Measurements from ENCODE around the gene CCDC18.
"Not testable (repeated sequence)": the region's sequence is repeated elsewhere in the genome, so short reads cannot be mapped to it uniquely, and the experiment has no call there.

CCDC18 gene

DNA sequence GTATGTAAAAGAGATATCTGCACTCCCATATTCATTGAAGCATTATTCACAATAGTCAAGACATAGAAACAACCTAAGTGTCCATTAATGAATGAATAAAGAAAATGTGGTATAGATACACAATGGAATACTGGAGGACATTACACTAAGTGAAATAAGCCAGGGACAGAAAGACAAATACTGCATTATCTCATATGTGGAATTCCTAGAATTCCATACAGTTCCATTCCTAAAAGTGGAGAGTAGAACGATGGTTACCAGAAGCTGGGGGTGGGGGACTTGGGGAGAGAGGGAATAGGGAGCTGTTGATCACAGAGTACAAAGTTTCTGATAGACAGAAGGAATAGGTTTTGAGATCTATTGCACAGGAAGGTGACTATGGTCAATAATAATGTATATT lies 7.7 kb upstream of the CCDC18 start:
- no peak for FAIRE-seq

DNA sequence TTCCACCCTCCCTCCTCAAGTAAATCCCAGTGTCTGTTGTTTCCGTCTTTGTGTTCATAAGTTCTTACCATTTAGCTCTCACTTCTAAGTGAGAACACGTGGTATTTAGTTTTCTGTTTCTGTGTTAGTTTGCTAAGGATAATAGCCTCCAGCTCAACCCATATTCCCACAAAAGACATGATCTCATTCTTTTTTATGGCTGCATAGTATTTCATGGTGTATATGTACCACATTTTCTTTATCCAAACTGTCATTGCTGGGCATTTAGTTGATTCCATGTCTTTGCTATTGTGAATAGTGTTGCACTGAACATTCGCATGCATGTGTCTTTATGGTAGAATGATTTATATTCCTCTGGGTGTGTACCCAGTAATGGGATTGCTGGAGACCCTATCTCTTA lies 5.9 kb upstream of the CCDC18 start:
- FAIRE-seq, result not testable (repeated sequence)

DNA sequence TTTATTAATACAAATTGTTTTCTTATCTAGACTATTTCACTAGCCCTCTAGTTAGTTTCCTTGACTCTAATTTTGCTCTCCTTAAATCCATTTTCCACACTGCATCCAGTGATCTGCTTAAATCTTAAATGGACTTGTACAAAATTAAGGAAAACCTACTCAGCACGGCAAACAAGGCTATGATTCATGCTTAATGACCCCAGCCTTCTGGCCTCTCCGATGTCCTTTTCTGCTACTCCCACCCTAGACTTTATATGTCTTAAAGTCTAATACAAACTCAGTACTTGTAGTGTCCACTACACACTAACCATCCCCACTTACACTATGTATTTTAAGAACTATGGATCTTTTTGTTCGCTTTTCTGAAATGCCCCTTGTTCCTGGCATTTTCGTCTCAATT lies 2.5 kb upstream of the CCDC18 start:
- no peak for FAIRE-seq

DNA sequence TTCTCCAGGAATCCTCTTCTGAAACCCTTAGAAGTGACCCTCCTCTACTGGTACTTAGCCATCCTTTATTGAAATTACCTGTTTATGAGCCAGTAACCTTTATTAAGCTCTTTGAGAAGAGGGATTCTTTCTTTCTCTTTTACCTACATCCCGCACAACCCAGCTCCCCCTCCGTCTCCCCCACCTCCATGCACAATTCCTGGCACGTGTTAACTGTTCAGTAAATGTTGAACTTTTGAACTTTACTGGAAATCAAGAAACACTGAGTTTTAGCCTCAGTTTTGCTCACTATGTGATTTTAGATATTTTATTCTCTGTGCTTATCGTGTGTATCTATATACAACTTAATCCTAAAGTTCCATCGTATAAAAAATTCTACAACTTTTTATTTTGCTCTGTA lies 2.1 kb upstream of the CCDC18 start:
- FAIRE-seq, result no peak

DNA sequence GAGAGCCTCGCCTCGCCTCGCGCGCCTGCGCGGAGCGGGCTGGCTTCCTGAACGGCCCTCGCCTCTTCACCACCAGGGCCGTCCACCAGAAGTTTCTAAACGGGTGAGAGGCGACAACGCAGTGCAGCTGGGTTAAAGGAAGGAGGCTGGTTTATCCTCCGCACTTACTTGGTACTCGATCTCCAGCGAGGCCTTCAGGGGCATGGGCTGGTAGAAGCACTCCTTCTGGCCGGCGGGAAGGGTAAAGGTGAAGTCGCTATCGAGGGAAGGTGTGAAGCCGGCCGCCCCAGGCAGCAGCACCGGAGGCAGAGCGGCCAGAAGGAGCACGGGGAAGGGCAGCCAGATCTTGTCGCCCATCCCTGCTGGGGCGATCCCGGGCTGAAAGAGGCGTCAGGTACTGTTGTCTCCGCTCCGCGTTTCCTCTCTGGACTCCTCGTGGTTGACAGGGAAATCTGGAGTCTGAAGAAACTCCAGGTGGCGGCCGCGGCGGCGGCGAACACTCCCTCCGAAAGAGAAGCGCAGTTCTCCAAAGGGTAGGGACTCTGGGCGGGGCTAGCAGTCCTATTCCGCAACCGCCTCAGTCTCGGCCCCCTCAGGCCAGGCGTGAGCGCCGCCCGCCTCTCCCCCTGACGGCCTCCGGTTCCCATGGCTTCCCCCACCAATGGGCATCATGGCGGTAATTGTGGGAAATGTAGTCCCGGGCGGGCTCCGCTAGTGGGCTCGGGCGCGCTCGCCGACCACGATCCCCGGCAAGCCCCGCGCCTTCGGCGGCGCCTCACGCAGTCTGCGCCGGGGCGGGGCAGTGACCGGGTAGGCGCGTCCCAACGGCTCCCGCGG lies 420 bp upstream of the CCDC18 start, which contains the start of gene TMED5:
TSS of gene TMED5 (minus strand) at position 528 of the 837 bp plus-strand sequence. CDS start at position 357, 171 bp downstream.
- peak; percentile 71 for FAIRE-seq

DNA sequence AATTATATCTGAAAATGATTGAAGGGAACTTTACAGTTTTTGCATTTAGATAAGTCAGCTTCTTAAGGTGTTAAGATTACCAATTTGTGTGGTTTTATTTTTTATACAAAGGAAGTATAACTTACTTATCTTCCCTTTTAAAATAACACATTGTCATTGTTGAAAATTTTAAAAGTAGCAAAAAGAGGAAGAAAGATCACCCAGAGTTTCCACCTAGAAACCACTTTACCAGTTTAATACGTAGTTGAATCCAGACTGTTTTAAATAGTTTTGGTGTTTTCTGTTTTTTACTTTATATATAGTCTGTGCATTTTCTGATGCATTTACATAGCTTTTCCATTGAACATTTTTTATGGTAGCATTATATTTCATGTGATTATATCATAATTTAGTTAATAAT lies 6.1 kb downstream of the CCDC18 start:
- no peak for FAIRE-seq

DNA sequence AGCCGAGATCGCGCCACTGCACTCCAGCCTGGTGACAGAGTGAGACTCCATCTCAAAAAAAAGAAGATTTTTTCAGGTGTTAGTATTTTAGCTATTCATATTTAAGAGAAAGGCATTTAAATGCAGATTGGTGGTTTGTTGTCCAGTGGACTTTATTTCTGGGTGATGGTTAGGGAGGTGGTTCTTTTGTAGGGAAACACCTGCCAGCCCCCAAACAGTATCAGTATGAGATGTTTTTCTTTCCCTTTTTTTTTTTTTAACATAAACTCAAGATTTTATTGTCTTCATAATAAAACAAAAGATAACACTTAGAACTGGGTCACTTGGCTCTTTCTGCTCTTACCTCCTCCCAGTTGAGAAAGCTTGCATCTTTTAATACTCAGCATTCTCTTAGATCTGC lies 9.9 kb downstream of the CCDC18 start:
- FAIRE-seq, result no peak

DNA sequence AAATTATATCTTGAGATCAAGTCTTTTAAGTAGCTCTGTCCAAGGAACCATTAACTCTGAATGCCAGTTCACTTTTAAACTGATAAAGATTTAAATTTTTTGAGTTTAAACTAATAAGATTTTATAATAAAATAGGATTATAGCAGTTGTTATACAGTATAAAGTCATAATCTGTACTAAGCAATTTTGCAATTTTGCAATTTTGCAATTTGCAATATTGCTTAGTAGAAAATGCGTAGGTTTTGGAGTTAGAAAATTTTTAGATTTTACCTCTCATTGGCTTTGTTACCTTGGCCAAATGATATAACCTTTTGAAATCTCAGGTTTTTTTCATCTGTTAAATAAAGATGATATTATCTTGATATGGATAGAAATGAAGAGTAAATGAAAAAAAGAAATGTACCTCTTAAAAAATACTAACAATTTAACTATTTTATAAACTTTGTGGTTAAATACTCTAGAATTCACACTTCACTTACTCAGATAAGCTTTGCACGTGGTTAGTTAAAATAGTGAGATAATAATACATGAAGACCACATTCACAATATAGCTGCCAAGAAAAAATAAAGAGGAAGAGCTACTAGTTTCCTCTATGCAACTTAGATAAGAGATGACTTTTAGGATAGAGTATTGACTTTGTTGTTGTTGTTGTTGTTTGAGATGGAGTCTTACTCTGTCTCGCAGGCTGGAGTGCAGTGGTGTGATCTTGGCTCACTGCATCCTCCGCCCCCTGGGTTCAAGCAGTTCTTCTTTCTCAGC lies 13.9 kb downstream of the CCDC18 start:
- FAIRE-seq, result no peak

DNA sequence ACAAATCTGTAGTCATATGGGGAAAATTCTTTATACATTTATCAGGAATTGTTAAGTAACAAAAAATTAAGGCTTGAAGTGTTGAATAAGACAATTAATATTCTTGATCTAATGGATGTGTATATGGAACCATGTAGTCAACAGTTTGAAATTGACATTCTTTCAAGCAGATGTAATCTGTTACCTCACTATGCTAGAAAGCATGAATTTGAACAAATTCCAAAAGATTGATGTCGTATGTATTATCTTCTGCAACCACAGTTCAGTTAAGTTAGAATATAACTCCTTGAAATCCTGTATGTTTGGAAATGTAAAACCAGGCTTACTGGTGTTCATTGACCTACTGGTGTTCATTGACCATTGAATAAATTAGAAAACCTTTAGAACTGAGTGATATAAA lies 16.1 kb downstream of the CCDC18 start:
- no peak for FAIRE-seq

DNA sequence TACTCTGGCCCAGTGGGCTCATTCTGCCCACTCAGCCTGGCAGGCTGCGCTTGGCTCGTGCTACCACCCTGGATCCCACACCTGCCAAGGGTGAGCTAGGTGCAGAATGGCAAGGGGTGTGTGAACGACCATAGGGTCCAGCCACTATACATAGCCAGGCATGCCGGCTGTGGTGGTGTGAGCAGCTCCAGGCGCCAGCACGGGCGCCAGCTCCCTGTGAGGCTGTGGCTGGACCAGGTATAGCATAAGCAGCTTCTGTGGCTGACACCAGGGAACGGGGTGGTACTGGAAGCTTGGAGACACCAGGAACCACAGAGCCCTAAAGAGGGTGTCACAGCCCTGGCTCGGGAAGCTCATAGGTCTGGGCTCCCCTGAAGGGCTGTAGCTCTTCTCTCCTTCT lies 18.6 kb downstream of the CCDC18 start:
- FAIRE-seq, result no peak

DNA sequence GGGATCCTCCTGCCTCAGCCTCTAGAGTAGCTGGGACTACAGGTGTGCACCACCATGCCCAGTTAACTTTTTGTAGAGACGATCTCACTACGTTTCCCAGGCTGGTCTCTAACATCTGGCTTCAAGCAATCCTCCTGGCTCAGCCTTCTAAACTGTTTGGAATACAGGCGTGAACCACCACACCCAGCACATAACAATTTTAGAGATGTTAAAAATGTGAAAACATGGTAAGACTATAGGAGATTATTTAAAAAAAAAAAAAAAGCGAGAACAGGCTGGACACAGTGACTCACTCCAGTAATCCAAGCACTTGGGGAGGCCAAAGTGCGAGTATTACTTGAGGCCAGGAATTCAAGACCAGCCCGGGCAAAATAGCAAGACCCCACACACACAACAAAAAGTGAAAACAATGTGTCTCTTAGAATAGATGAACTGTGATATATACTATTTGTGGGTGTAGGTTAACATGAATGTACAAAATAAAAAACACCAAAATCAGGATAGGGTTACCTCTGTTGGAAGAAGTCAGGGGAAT lies 19.6 kb downstream of the CCDC18 start:
- no peak for FAIRE-seq

DNA sequence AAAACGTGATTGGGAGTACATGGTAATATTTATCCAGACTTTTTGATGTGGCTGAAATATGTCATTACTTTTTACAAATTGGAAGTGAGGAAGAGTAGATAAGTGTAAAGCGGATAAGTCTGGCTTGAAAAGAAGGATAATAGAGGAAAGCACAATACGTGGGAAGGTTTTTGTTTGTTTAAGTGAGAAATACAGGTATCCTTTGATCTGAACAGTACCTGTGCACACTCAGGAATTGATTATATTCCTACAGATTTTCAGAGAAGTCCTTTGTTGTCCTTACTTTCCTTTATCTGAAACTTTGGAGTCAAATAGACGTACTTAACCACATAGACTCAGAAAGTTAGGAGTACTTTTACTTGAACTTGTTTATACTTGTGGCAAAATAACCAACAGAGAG lies 20.2 kb downstream of the CCDC18 start:
- no peak for FAIRE-seq

DNA sequence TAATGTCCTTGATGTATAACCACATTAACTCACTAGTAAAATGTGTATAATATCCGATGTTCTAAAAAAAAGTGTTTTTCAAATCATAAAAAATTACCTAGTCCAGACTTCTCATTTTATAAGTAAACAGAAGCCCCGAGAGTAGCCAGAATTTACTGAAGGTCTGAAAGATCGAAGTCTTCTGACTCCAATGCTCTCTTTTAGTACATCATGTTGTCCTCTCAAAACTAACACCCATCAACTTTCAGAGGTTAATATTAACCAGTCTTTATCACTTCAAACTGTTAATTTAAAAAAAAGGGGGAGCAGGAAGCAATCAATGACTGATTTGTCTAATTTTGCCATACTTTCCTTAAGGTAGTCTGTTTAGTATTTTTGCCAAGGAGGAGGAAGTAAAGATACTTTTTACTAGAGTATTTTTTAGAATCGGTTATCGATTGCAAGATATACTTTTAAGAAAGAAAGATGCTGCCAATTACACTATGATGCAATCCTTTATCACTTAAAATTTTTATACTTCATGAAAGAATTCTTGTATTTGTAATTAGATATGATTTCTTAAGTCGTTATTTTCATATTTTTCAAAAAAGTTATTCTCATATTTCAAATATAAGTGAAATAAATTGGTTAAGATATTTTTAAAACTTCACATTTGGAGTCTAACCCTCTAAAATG lies 25.5 kb downstream of the CCDC18 start:
- no peak for FAIRE-seq

DNA sequence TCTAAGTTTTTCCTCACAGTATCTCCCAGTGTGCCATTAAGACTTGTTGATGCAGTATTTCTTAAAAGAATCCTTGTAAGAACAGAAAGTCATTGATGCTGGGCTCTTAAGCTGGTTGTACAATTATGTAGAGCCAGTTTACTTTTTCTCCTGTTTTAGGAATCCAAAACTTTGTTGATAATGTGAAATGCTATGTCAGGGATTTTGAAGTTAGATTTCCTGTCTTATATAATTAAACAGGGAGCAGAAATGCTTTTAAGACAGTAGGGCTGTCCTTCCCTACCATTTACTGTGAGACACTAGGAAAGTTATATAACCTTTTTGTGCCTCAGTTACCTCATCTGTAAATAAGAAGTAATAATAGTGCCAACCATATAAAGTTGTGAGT lies 26.0 kb downstream of the CCDC18 start:
- no peak for FAIRE-seq

DNA sequence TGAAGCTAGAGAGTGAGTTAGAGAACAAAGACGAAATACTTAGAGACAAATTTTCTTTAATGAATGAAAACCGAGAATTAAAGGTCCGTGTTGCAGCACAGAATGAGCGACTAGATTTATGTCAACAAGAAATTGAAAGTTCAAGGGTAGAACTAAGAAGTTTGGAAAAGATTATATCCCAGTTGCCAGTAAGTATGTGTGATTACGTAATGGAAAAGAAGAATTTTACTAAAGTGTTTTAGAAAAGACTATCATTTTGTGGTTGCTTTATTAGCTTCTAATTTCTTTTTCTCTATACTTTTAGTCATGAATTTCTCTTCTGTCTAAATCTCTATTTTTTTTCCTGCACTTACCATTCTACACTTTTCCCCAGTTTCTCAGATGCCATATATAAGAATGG lies 26.7 kb downstream of the CCDC18 start:
- no peak for FAIRE-seq

DNA sequence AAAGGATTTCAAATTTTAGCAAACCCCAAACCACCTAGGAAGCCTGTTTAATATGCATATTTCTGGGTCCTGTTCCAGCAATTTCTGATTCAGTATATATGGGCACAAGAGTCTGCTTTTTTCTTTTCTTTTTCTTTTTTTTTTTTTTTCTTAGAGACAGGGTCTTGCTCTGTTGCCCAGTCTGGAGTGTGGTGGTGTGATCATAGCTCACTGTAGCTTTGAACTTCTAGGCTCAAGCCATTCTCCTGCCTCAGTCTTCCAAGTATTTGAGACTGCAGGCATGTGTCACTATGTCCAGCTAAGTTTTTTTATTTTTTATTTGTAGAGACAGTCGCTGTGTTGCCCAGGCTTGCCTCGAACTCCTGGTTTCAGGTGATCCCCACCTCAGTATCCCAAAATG lies 34.8 kb downstream of the CCDC18 start:
- no peak for FAIRE-seq

DNA sequence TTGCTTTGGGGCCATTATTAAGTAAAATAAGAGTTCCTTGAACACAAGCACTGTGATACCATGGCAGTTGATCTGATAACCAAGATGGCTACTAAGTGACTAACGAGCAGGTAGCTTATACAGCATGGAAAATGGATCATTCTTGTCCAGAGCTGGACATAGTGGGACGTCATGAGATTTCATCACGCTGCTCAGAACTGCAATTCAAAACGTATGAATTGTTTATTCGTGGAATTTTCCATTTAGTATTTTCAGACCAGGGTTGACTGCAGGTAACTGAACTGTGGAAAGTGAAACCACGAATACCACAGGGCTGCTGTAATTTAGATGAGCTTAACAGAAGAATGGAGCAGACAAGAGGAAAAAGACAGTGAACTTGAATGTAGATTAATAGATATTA lies 38.9 kb downstream of the CCDC18 start:
- no peak for FAIRE-seq

DNA sequence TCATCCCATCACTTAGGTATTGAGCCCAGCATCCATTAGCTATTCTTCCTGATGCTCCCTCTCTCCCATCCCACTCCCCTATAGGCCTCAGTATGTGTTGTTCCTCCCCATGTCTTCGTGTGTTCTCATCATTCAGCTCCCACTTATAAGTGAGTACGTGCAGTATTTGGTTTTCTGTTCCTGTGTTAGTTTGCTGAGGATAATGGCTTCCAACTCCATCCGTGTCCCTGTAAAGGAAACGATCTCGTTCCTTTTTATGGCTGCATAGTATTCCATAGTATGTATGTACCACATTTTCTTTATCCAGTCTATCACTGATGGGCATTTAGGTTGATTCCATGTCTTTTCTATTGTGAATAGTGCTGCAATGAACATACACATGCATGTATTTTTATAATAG lies 40.2 kb downstream of the CCDC18 start:
- FAIRE-seq, result not testable (repeated sequence)

DNA sequence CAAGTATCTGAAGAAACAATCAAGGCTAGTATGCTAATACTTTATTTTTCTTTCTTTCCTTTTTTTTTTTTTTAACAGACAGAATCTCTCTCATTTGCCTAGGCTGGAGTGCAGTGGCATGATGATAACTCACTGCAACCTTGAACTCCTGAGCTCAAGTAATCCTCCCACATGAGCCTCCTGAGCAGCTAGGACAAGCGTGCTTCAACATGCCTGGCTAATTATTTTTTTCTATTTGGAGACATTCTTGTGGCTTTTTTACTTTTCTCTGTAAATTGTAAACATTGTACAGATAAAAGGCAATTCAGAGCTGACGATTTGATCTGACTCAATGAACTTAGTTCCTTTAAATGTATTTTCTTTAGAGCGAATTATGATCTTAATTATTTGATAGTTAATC lies 41.4 kb downstream of the CCDC18 start:
- no peak for FAIRE-seq

DNA sequence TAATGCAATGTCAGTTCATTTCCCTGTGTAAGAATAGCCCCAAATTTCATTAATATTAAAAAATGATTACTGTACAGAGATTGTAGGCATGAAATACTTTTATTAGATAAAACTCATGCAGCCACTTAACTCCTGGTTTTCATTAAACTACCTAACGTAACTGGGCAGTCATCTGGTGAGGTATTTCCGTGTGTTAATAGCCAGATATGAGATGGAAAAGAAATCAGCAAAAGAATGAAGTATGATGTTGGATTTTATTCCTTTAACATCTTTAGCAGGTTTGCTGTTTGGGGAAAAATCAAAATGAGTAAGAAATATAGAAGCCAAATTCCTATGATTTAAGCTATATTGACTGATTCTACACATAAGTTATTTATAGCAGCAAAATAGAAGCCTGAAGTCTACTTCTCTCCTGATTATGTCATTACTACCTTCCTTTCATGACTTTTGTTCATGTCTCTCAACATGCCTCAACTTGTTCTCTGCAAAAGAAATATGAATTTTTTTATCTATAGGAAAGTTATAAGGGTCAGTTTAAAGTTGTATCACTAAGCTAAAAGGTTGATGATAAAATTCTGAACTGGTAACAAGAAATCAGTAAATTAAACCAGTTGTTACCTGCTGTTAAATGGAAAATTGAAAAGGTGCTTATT lies 42.6 kb downstream of the CCDC18 start:
- FAIRE-seq, result no peak

DNA sequence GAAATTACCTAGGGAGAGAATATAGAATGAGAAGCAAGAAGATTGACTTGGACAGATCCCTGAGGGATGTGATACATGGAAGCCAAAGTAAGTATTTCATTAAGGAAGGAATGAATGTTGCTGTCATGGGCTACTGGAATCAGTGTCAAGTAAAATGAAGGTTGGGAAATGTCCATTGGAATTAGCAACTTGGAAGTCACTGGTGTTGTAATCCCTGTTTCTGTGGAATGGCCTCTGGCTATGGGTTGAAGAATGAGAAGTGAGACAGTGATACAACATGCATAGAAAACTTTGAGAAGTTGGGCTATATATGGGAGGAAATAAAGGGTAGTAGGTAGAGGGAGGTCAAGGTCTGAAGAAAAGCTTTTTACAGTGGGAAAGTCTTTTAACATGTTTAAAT lies 54.7 kb downstream of the CCDC18 start:
- FAIRE-seq, result no peak

DNA sequence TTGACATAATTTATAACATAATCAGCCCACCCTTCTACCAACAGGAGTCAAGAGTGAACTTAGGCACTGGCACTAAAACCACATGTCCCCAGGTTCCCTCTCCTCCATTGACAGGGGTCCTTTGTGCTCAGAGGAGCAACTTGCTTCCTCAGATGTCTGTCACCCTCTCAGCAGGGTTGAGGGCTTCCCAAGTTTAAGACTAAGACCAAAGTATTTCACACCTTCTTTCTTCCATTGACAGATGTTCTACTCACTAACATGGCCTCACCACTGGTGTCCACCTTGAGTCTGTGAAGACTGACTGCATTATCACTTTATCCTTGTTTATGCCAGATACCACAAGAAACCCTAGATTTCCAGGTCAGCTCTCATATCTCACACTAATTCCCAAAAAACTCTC lies 56.5 kb downstream of the CCDC18 start:
- no peak for FAIRE-seq

DNA sequence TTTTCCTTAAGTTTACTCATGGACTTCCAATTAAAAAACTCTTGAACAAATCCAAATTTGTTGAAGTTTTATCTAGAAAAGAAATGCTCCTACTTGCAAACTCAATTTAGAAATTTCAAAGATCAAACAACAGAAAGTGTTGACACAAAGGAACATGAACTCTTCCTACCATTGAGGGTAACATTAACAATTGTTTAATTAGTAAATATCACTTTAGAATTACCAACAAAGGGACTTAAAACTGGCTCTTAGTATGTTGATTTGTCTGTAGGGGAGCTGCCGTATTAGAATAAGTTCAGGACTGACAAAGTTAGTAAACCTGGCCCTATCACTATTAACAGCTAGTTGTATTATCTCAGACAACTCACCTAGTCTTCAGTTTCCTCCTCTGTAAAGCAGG lies 57.9 kb downstream of the CCDC18 start:
- FAIRE-seq, result no peak

All from TTC549 (cell line).